CD14-positive monocyte (primary cell): ENCODE data around the gene CPT2. TPM values are rescaled to one million over a fixed set of nuclear protein-coding genes. Genes with fewer than 3 reads are reported as not detected.

Experiments used
- DNase-seq, 3 donors: peaks; one replicate each; pipeline ENCODE4 v3.0.0-alpha.2; 2011 to 2022
- H2AFZ ChIP-seq: 2 replicates; pipeline ENCODE4 v1.6.0; 2012; ENCODE audit warnings: mild to moderate bottlenecking, low read depth, low read length, inconsistent platforms; ENCODE audit not compliant: insufficient read depth, poor library complexity, severe bottlenecking
- H3K27ac ChIP-seq, 2 donors: 1 replicate in 1 of 2; 2 replicates in 1 of 2; pipeline ENCODE4 v1.5.1; 2012 to 2013; ENCODE audit warnings: low read length in 2 of 2, control low read depth in 1 of 2, inconsistent platforms in 1 of 2, low read depth in 1 of 2, mild to moderate bottlenecking in 1 of 2
- H3K27me3 ChIP-seq, 2 donors: one replicate each; pipeline versions ENCODE4 v1.6.0 to v1.6.1; 2011 to 2013; ENCODE audit warnings: low read length in 2 of 2; ENCODE audit not compliant: control insufficient read depth in 2 of 2, insufficient read depth in 2 of 2
- H3K36me3 ChIP-seq, 2 donors: replicated peaks in 1 of 2; 1 replicate in 1 of 2; 2 replicates in 1 of 2; pipeline versions ENCODE4 v1.5.1 to v1.6.1; 2012 to 2013; ENCODE audit warnings: low read length in 2 of 2, control low read depth in 1 of 2, inconsistent platforms in 1 of 2, mild to moderate bottlenecking in 1 of 2; ENCODE audit not compliant: insufficient read depth in 2 of 2, control insufficient read depth in 1 of 2
- H3K4me1 ChIP-seq, 2 donors: 1 replicate in 1 of 2; 2 replicates in 1 of 2; pipeline versions ENCODE4 v1.5.1 to v1.6.1; 2012 to 2013; ENCODE audit warnings: low read length in 2 of 2, control low read depth in 1 of 2, inconsistent platforms in 1 of 2, mild to moderate bottlenecking in 1 of 2, moderate library complexity in 1 of 2; ENCODE audit not compliant: insufficient read depth in 2 of 2, control insufficient read depth in 1 of 2
- H3K4me2 ChIP-seq: replicated peaks from 2 replicates; pipeline ENCODE3; 2012; ENCODE audit warnings: low read length, moderate library complexity, mild to moderate bottlenecking; ENCODE audit not compliant: poor library complexity, severe bottlenecking; ENCODE audit errors: extremely low read depth
- H3K4me3 ChIP-seq, 3 experiments: fragments of 200-600 bp in 1 of 3; sonication (generic) in 1 of 3; replicated peaks in 1 of 3; 1 replicate in 2 of 3; 2 replicates in 1 of 3; pipeline ENCODE4 v1.5.1; 2011 to 2013; ENCODE audit warnings: low read length in 3 of 3, mild to moderate bottlenecking in 3 of 3, control low read depth in 2 of 3, low read depth in 2 of 3, inconsistent platforms in 1 of 3, moderate library complexity in 1 of 3
- H3K79me2 ChIP-seq: 2 replicates; pipeline ENCODE4 v1.6.0; 2012; ENCODE audit warnings: mild to moderate bottlenecking, control low read depth, inconsistent platforms, low read length, moderate library complexity; ENCODE audit not compliant: insufficient read depth
- H3K9ac ChIP-seq: 2 replicates; pipeline ENCODE4 v1.6.0; 2017; ENCODE audit warnings: low read length, mild to moderate bottlenecking; ENCODE audit not compliant: insufficient read depth, poor library complexity, severe bottlenecking
- H3K9me3 ChIP-seq, 2 donors: replicated peaks in 1 of 2; 1 replicate in 1 of 2; 2 replicates in 1 of 2; pipeline versions ENCODE4 v1.5.1 to v1.6.1; 2012 to 2013; ENCODE audit warnings: low read length in 2 of 2, control low read depth in 1 of 2; ENCODE audit not compliant: control insufficient read depth in 1 of 2, insufficient read depth in 1 of 2
- H4K20me1 ChIP-seq: 2 replicates; pipeline ENCODE4 v1.6.0; 2012; ENCODE audit warnings: mild to moderate bottlenecking, low read length, control low read depth, moderate library complexity; ENCODE audit not compliant: insufficient read depth
- H3K27ac Mint-ChIP-seq, 7 donors: one replicate each; pipeline ENCODE4 v1.8.0; 2020; ENCODE audit warnings: mild to moderate bottlenecking in 7 of 7, mixed read lengths in 7 of 7, moderate library complexity in 6 of 7, inconsistent platforms in 2 of 7
- H3K27me3 Mint-ChIP-seq, 3 donors: one replicate each; pipeline ENCODE4 v1.8.0; 2021 to 2022; ENCODE audit warnings: low read depth in 3 of 3, mild to moderate bottlenecking in 3 of 3, mixed read lengths in 3 of 3, moderate library complexity in 3 of 3, inconsistent platforms in 1 of 3
- H3K36me3 Mint-ChIP-seq, 2 donors: one replicate each; pipeline ENCODE4 v1.8.0; 2020; ENCODE audit warnings: mixed read lengths in 2 of 2, inconsistent platforms in 1 of 2, mild to moderate bottlenecking in 1 of 2
- H3K4me1 Mint-ChIP-seq: one replicate; pipeline ENCODE4 v1.8.0; 2020; ENCODE audit warnings: mild to moderate bottlenecking, mixed read lengths
- H3K4me3 Mint-ChIP-seq, 2 donors: one replicate each; pipeline ENCODE4 v1.8.0; 2020; ENCODE audit warnings: mild to moderate bottlenecking in 2 of 2, mixed read lengths in 2 of 2, moderate library complexity in 1 of 2
- H3K9me3 Mint-ChIP-seq, 7 donors: one replicate each; pipeline ENCODE4 v1.8.0; 2020 to 2022; ENCODE audit warnings: mixed read lengths in 7 of 7, mild to moderate bottlenecking in 6 of 7, moderate library complexity in 6 of 7, inconsistent platforms in 2 of 7
- CTCF ChIP-seq: fragments of 200-600 bp; IDR thresholded peaks from one replicate; pipeline ENCODE4 v1.8.0; 2022; ENCODE audit warnings: antibody characterized with exemption, mild to moderate bottlenecking
- WGBS: methylation state at CpG from one replicate; pipeline ENCODE4 v1.1.5; 2013; ENCODE audit warnings: missing lambda C conversion rate; ENCODE audit not compliant: insufficient coverage; 5-methylcytosine and 5-hydroxymethylcytosine counted together
- intact Hi-C, 2 donors: fragments of 100-400 bp; cut with micrococcal nuclease; formaldehyde crosslinking; loops; one replicate each; pipeline versions ENCODE4 v1.15.0 to v1.15.1; 2023
- polyA plus RNA-seq, 3 donors: library from polyadenylated mRNA; depleted of rRNA in 1 of 3; unstranded in 2 of 3; stranded (reverse) in 1 of 3; fragments of 300-500 nt in 2 of 3; fragments of >200 nt in 1 of 3; fragmentation: Illumina TruSeq in 2 of 3; gene quantifications; 1 replicate in 2 of 3; 2 replicates in 1 of 3; pipeline ENCODE4 v1.2.3, GENCODE V29; 2012 to 2021

CPT2 gene
- polyA plus RNA-seq, 3 donors = 7.6 to 29.6 (median 20.2) TPM

- Histone ChIP-seq H3K9me3 (no peaks in the 10 kb centered on the region), H3K4me1 (no peaks in the 10 kb centered on the region), H3K36me3 (peaks cover 82 to 99% of the 10 kb centered on the region in 2 donors), H4K20me1 (no peaks in the 10 kb centered on the region), H2AFZ (no peak overlapping the region), H3K4me2 (no peak overlapping the region), H3K27me3 (no peaks in the 10 kb centered on the region), H3K27ac (no peak overlapping the region), H3K79me2 (no peaks in the 10 kb centered on the region), H3K9ac (no peak overlapping the region), H3K4me3 (no peak overlapping the region)
- intact Hi-C loops = no loop called here
- WGBS = 100% methylated on average over 1 of the region's 1 CpG
- TF ChIP-seq CTCF = no peak
- Mint-ChIP-seq H3K27ac (peak overlapping the region in 1 of 7 donors; percentile 37), H3K9me3 (no peaks in the 10 kb centered on the region), H3K36me3 (peaks cover 84 to 88% of the 10 kb centered on the region in 2 donors), H3K27me3 (peaks cover 0 to 2% (median 0%) of the 10 kb centered on the region in 3 donors), H3K4me1 (no peaks in the 10 kb centered on the region), H3K4me3 (no peak overlapping the region)
- DNase-seq = no peak
These were observed 61.6 kb downstream of the CPT2 start for GRCh38 chr1:53258216-53258615.

- peaks cover 87 to 100% of the 10 kb centered on the region in 2 donors for H3K36me3 ChIP-seq
- no peaks in the 10 kb centered on the region for H3K79me2 ChIP-seq
- H3K27ac Mint-ChIP-seq = no peak overlapping the region
These were observed 63.3 kb downstream of the CPT2 start for GRCh38 chr1:53259932-53260331.

More at GRCh38 chr1:53259932-53260331, 63.3 kb downstream of the CPT2 start:
- Histone ChIP-seq H3K4me2 (no peak overlapping the region), H3K9ac (no peak overlapping the region), H3K27ac (no peak overlapping the region), H2AFZ (no peak overlapping the region), H3K9me3 (no peaks in the 10 kb centered on the region), H3K27me3 (no peaks in the 10 kb centered on the region), H4K20me1 (no peaks in the 10 kb centered on the region), H3K4me3 (no peak overlapping the region), H3K4me1 (no peaks in the 10 kb centered on the region)
- DNase-seq = no peak
- Mint-ChIP-seq H3K9me3 (no peaks in the 10 kb centered on the region), H3K36me3 (peaks cover 90 to 91% of the 10 kb centered on the region in 2 donors), H3K4me1 (no peaks in the 10 kb centered on the region), H3K4me3 (no peak overlapping the region), H3K27me3 (peaks cover 0 to 2% (median 0%) of the 10 kb centered on the region in 3 donors)
- intact Hi-C loops = no loop called here
- WGBS = no CpG with 5 or more reads among the region's 2 CpGs
- TF ChIP-seq CTCF = no peak
